ENCODE measurements around the gene MAPT. TPM values are rescaled to one million over a fixed set of nuclear protein-coding genes. Genes with fewer than 3 reads are reported as not detected.

MAPT gene
- total RNA-seq, 6 donors from 2014 or later, result 2.1 to 3.7 (median 2.8) TPM

DNA sequence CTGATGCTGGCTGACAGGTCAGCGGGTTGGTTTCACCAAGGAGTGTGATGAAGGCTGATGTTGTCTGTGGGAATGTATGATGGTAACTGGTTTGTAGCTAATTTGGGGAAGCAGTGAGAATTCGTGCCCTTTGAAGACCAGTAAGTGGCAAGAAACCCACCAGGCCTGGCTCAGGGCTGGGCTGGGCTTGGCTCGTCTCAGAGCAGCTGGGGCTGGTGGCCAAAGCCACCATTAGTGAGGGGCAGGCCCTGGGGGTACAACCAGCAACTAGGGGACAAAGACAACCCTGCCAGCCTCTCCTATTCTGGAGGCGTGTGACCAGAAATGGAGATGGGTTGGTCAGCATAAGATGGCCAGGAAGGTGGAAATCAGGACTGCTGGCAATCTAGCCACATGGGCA is 91.7 kb downstream of the MAPT start:
- DNase-seq (no peak), ATAC-seq (ENCODE audit: low FRiP score in 2 of 2) (no peak)
- whole genome bisulfite sequencing, 2 donors, result 78 to 87% methylated on average over 4 of the region's 4 CpGs
- Histone ChIP-seq H3K4me3 (no peak overlapping the region), H3K27me3 (no peaks in the 10 kb centered on the region), H3K27ac (no peak overlapping the region), H3K36me3 (no peaks in the 10 kb centered on the region), H3K4me1 (no peaks in the 10 kb centered on the region), H3K9me3 (no peaks in the 10 kb centered on the region)
- TF ChIP-seq EP300 (IDR thresholded peaks at IDR 0.05), result no peak
- TF ChIP-seq, protein P1, sequence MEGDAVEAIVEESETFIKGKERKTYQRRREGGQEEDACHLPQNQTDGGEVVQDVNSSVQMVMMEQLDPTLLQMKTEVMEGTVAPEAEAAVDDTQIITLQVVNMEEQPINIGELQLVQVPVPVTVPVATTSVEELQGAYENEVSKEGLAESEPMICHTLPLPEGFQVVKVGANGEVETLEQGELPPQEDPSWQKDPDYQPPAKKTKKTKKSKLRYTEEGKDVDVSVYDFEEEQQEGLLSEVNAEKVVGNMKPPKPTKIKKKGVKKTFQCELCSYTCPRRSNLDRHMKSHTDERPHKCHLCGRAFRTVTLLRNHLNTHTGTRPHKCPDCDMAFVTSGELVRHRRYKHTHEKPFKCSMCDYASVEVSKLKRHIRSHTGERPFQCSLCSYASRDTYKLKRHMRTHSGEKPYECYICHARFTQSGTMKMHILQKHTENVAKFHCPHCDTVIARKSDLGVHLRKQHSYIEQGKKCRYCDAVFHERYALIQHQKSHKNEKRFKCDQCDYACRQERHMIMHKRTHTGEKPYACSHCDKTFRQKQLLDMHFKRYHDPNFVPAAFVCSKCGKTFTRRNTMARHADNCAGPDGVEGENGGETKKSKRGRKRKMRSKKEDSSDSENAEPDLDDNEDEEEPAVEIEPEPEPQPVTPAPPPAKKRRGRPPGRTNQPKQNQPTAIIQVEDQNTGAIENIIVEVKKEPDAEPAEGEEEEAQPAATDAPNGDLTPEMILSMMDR (IDR thresholded peaks at IDR 0.05), result no peak
- no peak for TF ChIP-seq POLR2A (IDR thresholded peaks at IDR 0.05)
- TF ChIP-seq POLR2AphosphoS5 (IDR thresholded peaks at IDR 0.05), result no peak

GRCh38 chr17:45987706-45988105 is 93.4 kb downstream of the MAPT start:
- 79 to 82% methylated on average over 5 of the region's 5 CpGs for WGBS, 2 donors
- no peak for TF ChIP-seq POLR2A (IDR thresholded peaks at IDR 0.05)
- Histone ChIP-seq H3K27ac (no peak overlapping the region), H3K9me3 (no peaks in the 10 kb centered on the region), H3K27me3 (no peaks in the 10 kb centered on the region), H3K4me1 (no peaks in the 10 kb centered on the region), H3K4me3 (no peak overlapping the region), H3K36me3 (no peaks in the 10 kb centered on the region)
- DNase-seq (no peak), ATAC-seq (ENCODE audit: low FRiP score in 2 of 2) (no peak)

DNA sequence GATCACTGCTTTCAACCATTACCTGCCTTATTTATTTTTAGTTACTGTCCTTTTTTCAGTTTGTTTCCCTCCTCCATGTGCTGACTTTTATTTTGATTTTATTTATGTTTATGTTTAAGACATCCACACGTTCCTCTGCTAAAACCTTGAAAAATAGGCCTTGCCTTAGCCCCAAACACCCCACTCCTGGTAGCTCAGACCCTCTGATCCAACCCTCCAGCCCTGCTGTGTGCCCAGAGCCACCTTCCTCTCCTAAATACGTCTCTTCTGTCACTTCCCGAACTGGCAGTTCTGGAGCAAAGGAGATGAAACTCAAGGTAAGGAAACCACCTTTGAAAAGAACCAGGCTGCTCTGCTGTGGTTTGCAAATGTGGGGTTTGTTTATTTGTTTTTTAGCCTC is 95.4 kb downstream of the MAPT start:
- DNase-seq, result no peak
- TF ChIP-seq, protein P1 (IDR thresholded peaks at IDR 0.05), result no peak
- TF ChIP-seq POLR2AphosphoS5 (IDR thresholded peaks at IDR 0.05), result no peak
- no peak for TF ChIP-seq POLR2A (IDR thresholded peaks at IDR 0.05)
- no peak for TF ChIP-seq EP300 (IDR thresholded peaks at IDR 0.05)
- Histone ChIP-seq H3K36me3 (no peaks in the 10 kb centered on the region), H3K9me3 (no peaks in the 10 kb centered on the region), H3K4me1 (no peaks in the 10 kb centered on the region), H3K27ac (no peak overlapping the region), H3K4me3 (no peak overlapping the region), H3K27me3 (no peaks in the 10 kb centered on the region)
- 78 to 84% methylated on average over 3 of the region's 3 CpGs for WGBS, 2 donors
- ATAC-seq (ENCODE audit: low FRiP score in 2 of 2), result no peak

GRCh38 chr17:45990886-45991285 is 96.5 kb downstream of the MAPT start:
- H3K36me3 ChIP-seq, result no peaks in the 10 kb centered on the region
- H3K27ac ChIP-seq, result no peak overlapping the region
- DNase-seq (no peak), ATAC-seq (ENCODE audit: low FRiP score in 2 of 2) (no peak)
- no peaks in the 10 kb centered on the region for H3K9me3 ChIP-seq
- TF ChIP-seq EP300 (IDR thresholded peaks at IDR 0.05) (no peak), POLR2AphosphoS5 (IDR thresholded peaks at IDR 0.05) (no peak), POLR2A (IDR thresholded peaks at IDR 0.05) (no peak)
- TF ChIP-seq, protein P1 (IDR thresholded peaks at IDR 0.05), result no peak
- H3K27me3 ChIP-seq, result no peaks in the 10 kb centered on the region
- H3K4me1 ChIP-seq, result no peaks in the 10 kb centered on the region
- no peak overlapping the region for H3K4me3 ChIP-seq
- WGBS, 2 donors, result 79 to 84% methylated on average over 6 of the region's 6 CpGs

GRCh38 chr17:45991341-45991740 is 97.0 kb downstream of the MAPT start:
- Histone ChIP-seq H3K27me3 (no peaks in the 10 kb centered on the region), H3K4me1 (no peaks in the 10 kb centered on the region), H3K36me3 (no peaks in the 10 kb centered on the region), H3K27ac (no peak overlapping the region), H3K4me3 (no peak overlapping the region), H3K9me3 (no peaks in the 10 kb centered on the region)
- ATAC-seq (ENCODE audit: low FRiP score in 2 of 2), result no peak
- 85 to 91% methylated on average over 10 of the region's 10 CpGs for WGBS, 2 donors
- TF ChIP-seq EP300 (IDR thresholded peaks at IDR 0.05) (no peak), POLR2AphosphoS5 (IDR thresholded peaks at IDR 0.05) (no peak), POLR2A (IDR thresholded peaks at IDR 0.05) (no peak)
- TF ChIP-seq, protein P1 (IDR thresholded peaks at IDR 0.05), result no peak
- no peak for DNase-seq
